ENCODE measurements around the gene RERE.
"Not testable (repeated sequence)": the region's sequence is repeated elsewhere in the genome, so short reads cannot be mapped to it uniquely, and the experiment has no call there.

The RERE gene

GRCh38 chr1:8602471-8603219 is 214.8 kb downstream of the RERE start:
- no peak for DNase-seq (ENCODE audit: low spot score)

GRCh38 chr1:8600336-8600735 is 217.1 kb downstream of the RERE start:
- DNase-seq (ENCODE audit: low spot score): no peak

- DNase-seq (ENCODE audit: low spot score): no peak
These were observed 217.7 kb downstream of the RERE start for GRCh38 chr1:8599646-8600212.

- DNase-seq (ENCODE audit: low spot score): no peak
These were observed 218.7 kb downstream of the RERE start for GRCh38 chr1:8598783-8599182.

GRCh38 chr1:8598060-8598724 is 219.2 kb downstream of the RERE start:
- no peak for DNase-seq (ENCODE audit: low spot score)

GRCh38 chr1:8597455-8597854 is 220.0 kb downstream of the RERE start:
- DNase-seq (ENCODE audit: low spot score): no peak

- no peak for DNase-seq (ENCODE audit: low spot score)
These were observed 221.5 kb downstream of the RERE start for GRCh38 chr1:8595941-8596340.

GRCh38 chr1:8595332-8595731 is 222.1 kb downstream of the RERE start:
- DNase-seq (ENCODE audit: low spot score): no peak

- DNase-seq (ENCODE audit: low spot score): not testable (repeated sequence)
These were observed 224.1 kb downstream of the RERE start for GRCh38 chr1:8593292-8593691.

GRCh38 chr1:8591569-8591968 is 225.9 kb downstream of the RERE start:
- no peak for DNase-seq (ENCODE audit: low spot score)

GRCh38 chr1:8590721-8591351 is 226.6 kb downstream of the RERE start:
- no peak for DNase-seq (ENCODE audit: low spot score)

- DNase-seq (ENCODE audit: low spot score): no peak
These were observed 227.9 kb downstream of the RERE start for GRCh38 chr1:8589571-8589970.

GRCh38 chr1:8587784-8588183 is 229.7 kb downstream of the RERE start:
- no peak for DNase-seq (ENCODE audit: low spot score)

GRCh38 chr1:8586438-8586837 is 231.0 kb downstream of the RERE start:
- DNase-seq (ENCODE audit: low spot score): no peak

GRCh38 chr1:8584316-8584715 is 233.1 kb downstream of the RERE start:
- DNase-seq (ENCODE audit: low spot score): no peak

GRCh38 chr1:8583031-8583430 is 234.4 kb downstream of the RERE start:
- no peak for DNase-seq (ENCODE audit: low spot score)

- DNase-seq (ENCODE audit: low spot score): no peak
These were observed 236.9 kb downstream of the RERE start for GRCh38 chr1:8580566-8580965.

GRCh38 chr1:8578936-8579335 is 238.5 kb downstream of the RERE start:
- DNase-seq (ENCODE audit: low spot score): no peak

- no peak for DNase-seq (ENCODE audit: low spot score)
These were observed 239.1 kb downstream of the RERE start for GRCh38 chr1:8578132-8578877.

- DNase-seq (ENCODE audit: low spot score): no peak
These were observed 242.5 kb downstream of the RERE start for GRCh38 chr1:8574985-8575384.

GRCh38 chr1:8572106-8572505 is 245.3 kb downstream of the RERE start:
- DNase-seq (ENCODE audit: low spot score): no peak

Data from COLO829 (cell line).